Measurements from ENCODE around the gene TUT4. TPM values are rescaled to one million over a fixed set of nuclear protein-coding genes. Genes with fewer than 3 reads are reported as not detected.

The TUT4 gene
- polyA plus RNA-seq, 3 donors, result 4.3 to 24.2 (median 7.6) TPM

DNA sequence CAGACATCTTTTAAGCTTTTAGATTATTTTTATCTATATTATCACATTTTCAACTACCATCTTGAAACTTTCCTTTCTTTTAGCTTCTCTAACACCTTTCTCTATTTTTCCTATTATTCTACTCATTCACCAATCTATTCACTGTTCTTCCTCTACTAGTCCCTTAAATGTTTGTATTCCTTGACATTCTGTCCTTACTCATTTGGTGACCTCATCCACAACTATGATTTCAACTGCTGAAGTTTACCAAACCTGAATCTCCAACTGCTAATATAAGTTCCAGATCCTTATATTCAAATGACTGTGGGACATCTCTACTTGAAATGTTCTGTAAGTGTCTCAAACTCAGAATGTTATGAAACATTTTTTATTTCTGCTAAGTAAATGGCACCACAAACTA lies 49.2 kb downstream of the TUT4 start:
- Histone ChIP-seq H3K4me3 (replicated peaks in 1 of 3; ENCODE audit: low read depth in 2 of 3, low read length in 3 of 3) (no peak overlapping the region), H3K4me1 (ENCODE audit: control insufficient read depth in 1 of 2, insufficient read depth in 2 of 2, low read length in 2 of 2) (no peaks in the 10 kb centered on the region), H3K36me3 (replicated peaks in 1 of 2; ENCODE audit: control insufficient read depth in 1 of 2, insufficient read depth in 2 of 2, low read length in 2 of 2) (peaks cover 3 to 29% of the 10 kb centered on the region in 2 donors), H3K9me3 (replicated peaks in 1 of 2; ENCODE audit: control insufficient read depth in 1 of 2, insufficient read depth in 1 of 2, low read length in 2 of 2) (no peaks in the 10 kb centered on the region), H4K20me1 (ENCODE audit: insufficient read depth, low read length) (no peaks in the 10 kb centered on the region), H2AFZ (ENCODE audit: insufficient read depth, low read depth, low read length, poor library complexity, severe bottlenecking) (no peak overlapping the region), H3K27me3 (ENCODE audit: control insufficient read depth in 2 of 2, insufficient read depth in 2 of 2, low read length in 2 of 2) (no peaks in the 10 kb centered on the region), H3K27ac (ENCODE audit: low read depth in 1 of 2, low read length in 2 of 2) (no peak overlapping the region), H3K79me2 (ENCODE audit: insufficient read depth, low read length) (no peaks in the 10 kb centered on the region), H3K4me2 (replicated peaks; ENCODE audit: extremely low read depth, low read length, poor library complexity, severe bottlenecking) (no peak overlapping the region), H3K9ac (ENCODE audit: insufficient read depth, low read length, poor library complexity, severe bottlenecking) (no peak overlapping the region)
- H3K27me3 Mint-ChIP-seq (ENCODE audit: low read depth in 3 of 3), result peaks cover 0 to 1% (median 0%) of the 10 kb centered on the region in 3 donors
- TF ChIP-seq, protein P1, sequence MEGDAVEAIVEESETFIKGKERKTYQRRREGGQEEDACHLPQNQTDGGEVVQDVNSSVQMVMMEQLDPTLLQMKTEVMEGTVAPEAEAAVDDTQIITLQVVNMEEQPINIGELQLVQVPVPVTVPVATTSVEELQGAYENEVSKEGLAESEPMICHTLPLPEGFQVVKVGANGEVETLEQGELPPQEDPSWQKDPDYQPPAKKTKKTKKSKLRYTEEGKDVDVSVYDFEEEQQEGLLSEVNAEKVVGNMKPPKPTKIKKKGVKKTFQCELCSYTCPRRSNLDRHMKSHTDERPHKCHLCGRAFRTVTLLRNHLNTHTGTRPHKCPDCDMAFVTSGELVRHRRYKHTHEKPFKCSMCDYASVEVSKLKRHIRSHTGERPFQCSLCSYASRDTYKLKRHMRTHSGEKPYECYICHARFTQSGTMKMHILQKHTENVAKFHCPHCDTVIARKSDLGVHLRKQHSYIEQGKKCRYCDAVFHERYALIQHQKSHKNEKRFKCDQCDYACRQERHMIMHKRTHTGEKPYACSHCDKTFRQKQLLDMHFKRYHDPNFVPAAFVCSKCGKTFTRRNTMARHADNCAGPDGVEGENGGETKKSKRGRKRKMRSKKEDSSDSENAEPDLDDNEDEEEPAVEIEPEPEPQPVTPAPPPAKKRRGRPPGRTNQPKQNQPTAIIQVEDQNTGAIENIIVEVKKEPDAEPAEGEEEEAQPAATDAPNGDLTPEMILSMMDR (IDR thresholded peaks at IDR 0.05), result no peak
- H3K36me3 Mint-ChIP-seq, result peaks cover 20 to 48% of the 10 kb centered on the region in 2 donors
- peaks cover 0 to 3% (median 0%) of the 10 kb centered on the region in 7 donors for H3K9me3 Mint-ChIP-seq
- H3K4me3 Mint-ChIP-seq, result no peak overlapping the region
- intact Hi-C loops (cut with micrococcal nuclease), result no loop called here
- DNase-seq, result no peak
- peak overlapping the region in 1 of 7 donors; percentile 7 for H3K27ac Mint-ChIP-seq
- H3K4me1 Mint-ChIP-seq, result no peaks in the 10 kb centered on the region

DNA sequence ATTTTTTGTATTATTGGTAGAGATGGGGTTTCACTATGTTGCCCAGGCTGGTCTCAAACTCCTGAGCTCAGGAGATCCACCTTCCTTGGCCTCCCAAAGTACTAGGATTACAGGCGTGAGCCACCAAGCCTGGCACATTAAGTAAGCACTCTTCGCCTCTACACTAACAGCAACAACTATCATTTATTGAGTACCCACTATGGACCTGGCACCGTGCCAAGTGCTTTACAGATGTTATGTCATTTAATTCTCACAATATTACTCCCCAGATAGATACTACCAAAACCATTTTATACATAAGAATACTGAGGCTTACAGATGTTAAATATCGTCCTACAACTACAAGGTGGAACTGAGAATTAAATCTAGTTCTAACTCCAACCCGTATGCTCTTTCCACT lies 50.1 kb downstream of the TUT4 start:
- no peak overlapping the region for H3K9ac ChIP-seq (ENCODE audit: insufficient read depth, low read length, poor library complexity, severe bottlenecking)
- no peaks in the 10 kb centered on the region for H3K79me2 ChIP-seq (ENCODE audit: insufficient read depth, low read length)
- no peak for DNase-seq
- H3K9me3 ChIP-seq (replicated peaks in 1 of 2; ENCODE audit: control insufficient read depth in 1 of 2, insufficient read depth in 1 of 2, low read length in 2 of 2), result no peaks in the 10 kb centered on the region
- H3K4me3 ChIP-seq (replicated peaks in 1 of 3; ENCODE audit: low read depth in 2 of 3, low read length in 3 of 3), result no peak overlapping the region
- no peak overlapping the region for H3K4me2 ChIP-seq (replicated peaks; ENCODE audit: extremely low read depth, low read length, poor library complexity, severe bottlenecking)
- no peak overlapping the region for H2AFZ ChIP-seq (ENCODE audit: insufficient read depth, low read depth, low read length, poor library complexity, severe bottlenecking)
- intact Hi-C loops (cut with micrococcal nuclease), result no loop called here
- H3K27ac ChIP-seq (ENCODE audit: low read depth in 1 of 2, low read length in 2 of 2), result no peak overlapping the region
- H3K36me3 ChIP-seq (replicated peaks in 1 of 2; ENCODE audit: control insufficient read depth in 1 of 2, insufficient read depth in 2 of 2, low read length in 2 of 2), result peaks cover 3 to 20% of the 10 kb centered on the region in 2 donors
- Mint-ChIP-seq H3K36me3 (peaks cover 17 to 44% of the 10 kb centered on the region in 2 donors), H3K27ac (no peak overlapping the region), H3K4me1 (no peaks in the 10 kb centered on the region), H3K4me3 (no peak overlapping the region), H3K9me3 (peaks cover 0 to 3% (median 0%) of the 10 kb centered on the region in 7 donors), H3K27me3 (ENCODE audit: low read depth in 3 of 3) (peaks cover 0 to 1% (median 0%) of the 10 kb centered on the region in 3 donors)
- WGBS (ENCODE audit: insufficient coverage), result 96% methylated on average over 3 of the region's 5 CpGs
- TF ChIP-seq, protein P1 (IDR thresholded peaks at IDR 0.05), result no peak
- no peaks in the 10 kb centered on the region for H3K27me3 ChIP-seq (ENCODE audit: control insufficient read depth in 2 of 2, insufficient read depth in 2 of 2, low read length in 2 of 2)
- no peaks in the 10 kb centered on the region for H3K4me1 ChIP-seq (ENCODE audit: control insufficient read depth in 1 of 2, insufficient read depth in 2 of 2, low read length in 2 of 2)
- H4K20me1 ChIP-seq (ENCODE audit: insufficient read depth, low read length), result no peaks in the 10 kb centered on the region

Measured in CD14-positive monocyte (primary cell).